HL-60 (cell line): Measurements from ENCODE around the gene CTXN1.

Experiments used
- CTCF ChIP-seq: IDR thresholded peaks from one replicate; pipeline ENCODE4 v1.5.1; 2011; ENCODE audit warnings: low read length, control low read depth, inconsistent platforms; ENCODE audit not compliant: insufficient read depth
- GABPA ChIP-seq: IDR thresholded peaks from 2 replicates; pipeline ENCODE4 v1.6.1; 2012; ENCODE audit warnings: low read depth
- POLR2AphosphoS5 ChIP-seq: IDR thresholded peaks from 2 replicates; pipeline ENCODE4 v1.6.1; 2012; ENCODE audit warnings: low read depth

DNA sequence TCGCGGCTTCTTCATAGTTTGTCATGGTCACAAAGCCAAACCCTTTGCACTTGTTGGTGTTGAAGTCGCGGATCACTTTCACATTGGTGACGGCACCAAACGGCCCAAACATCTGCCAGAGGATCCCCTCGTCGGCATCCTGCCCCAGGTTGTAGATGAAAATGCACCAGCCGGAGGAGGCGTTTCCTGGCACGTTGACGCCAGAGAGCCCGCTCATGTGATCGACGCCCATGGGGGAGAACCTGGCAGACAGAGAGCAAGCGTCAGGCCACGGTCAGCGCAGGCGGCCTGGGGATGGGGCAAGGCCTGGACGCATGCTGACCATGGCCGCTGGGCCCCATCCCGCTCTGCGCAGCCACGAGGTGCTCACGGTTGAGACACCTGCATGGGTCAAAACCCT is 37.6 kb upstream of the CTXN1 start:
- TF ChIP-seq CTCF (no peak), GABPA (no peak), POLR2AphosphoS5 (no peak)
